ENCODE results near the gene RASAL1. TPM values are rescaled to one million over a fixed set of nuclear protein-coding genes. Genes with fewer than 3 reads are reported as not detected.

Gene RASAL1
- total RNA-seq, 1 donor from 2014 or later = not detected

DNA sequence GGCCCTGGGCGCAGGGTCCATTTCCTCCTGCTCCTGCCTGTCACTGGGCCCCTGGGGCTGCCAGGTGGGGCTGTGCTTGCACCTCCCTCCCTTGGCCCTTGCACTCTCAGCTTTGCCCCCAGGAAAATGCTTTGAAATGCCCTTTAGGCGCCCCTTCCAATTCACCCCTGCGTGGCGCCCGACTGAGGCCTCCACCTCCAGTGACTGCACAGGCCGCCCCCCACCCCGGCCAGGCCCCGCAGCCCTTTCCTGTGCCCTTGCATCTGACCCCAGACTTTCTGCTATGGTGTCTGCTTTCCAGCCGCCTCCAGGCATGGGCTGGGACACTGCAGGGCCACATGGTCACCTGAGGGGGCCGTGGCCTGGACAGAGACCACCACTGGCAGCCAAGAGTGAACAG, 32.3 kb upstream of the RASAL1 start:
- peaks cover 2% of the 10 kb centered on the region for H3K4me1 Mint-ChIP-seq (ENCODE audit: low read depth, unreplicated experiment)
- H3K27me3 Mint-ChIP-seq (ENCODE audit: unreplicated experiment) = no peaks in the 10 kb centered on the region
- TF ChIP-seq, protein P1, sequence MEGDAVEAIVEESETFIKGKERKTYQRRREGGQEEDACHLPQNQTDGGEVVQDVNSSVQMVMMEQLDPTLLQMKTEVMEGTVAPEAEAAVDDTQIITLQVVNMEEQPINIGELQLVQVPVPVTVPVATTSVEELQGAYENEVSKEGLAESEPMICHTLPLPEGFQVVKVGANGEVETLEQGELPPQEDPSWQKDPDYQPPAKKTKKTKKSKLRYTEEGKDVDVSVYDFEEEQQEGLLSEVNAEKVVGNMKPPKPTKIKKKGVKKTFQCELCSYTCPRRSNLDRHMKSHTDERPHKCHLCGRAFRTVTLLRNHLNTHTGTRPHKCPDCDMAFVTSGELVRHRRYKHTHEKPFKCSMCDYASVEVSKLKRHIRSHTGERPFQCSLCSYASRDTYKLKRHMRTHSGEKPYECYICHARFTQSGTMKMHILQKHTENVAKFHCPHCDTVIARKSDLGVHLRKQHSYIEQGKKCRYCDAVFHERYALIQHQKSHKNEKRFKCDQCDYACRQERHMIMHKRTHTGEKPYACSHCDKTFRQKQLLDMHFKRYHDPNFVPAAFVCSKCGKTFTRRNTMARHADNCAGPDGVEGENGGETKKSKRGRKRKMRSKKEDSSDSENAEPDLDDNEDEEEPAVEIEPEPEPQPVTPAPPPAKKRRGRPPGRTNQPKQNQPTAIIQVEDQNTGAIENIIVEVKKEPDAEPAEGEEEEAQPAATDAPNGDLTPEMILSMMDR (IDR thresholded peaks at IDR 0.05; ENCODE audit: partially characterized antibody, unreplicated experiment) = no peak
- no peak for DNase-seq
- H3K36me3 Mint-ChIP-seq (ENCODE audit: unreplicated experiment) = no peaks in the 10 kb centered on the region
- no peak overlapping the region for H3K27ac Mint-ChIP-seq (ENCODE audit: unreplicated experiment)
- no peak overlapping the region for H3K4me3 Mint-ChIP-seq (ENCODE audit: unreplicated experiment)
- peaks cover 3% of the 10 kb centered on the region for H3K9me3 Mint-ChIP-seq (ENCODE audit: unreplicated experiment)

GRCh38 chr12:113165521-113166450, 30.2 kb upstream of the RASAL1 start:
- DNase-seq = no peak
- H3K27me3 Mint-ChIP-seq (ENCODE audit: unreplicated experiment) = peaks cover 1% of the 10 kb centered on the region
- H3K4me3 Mint-ChIP-seq (ENCODE audit: unreplicated experiment) = no peak overlapping the region
- H3K27ac Mint-ChIP-seq (ENCODE audit: unreplicated experiment) = no peak overlapping the region
- TF ChIP-seq, protein P1 (IDR thresholded peaks at IDR 0.05; ENCODE audit: partially characterized antibody, unreplicated experiment) = no peak
- H3K9me3 Mint-ChIP-seq (ENCODE audit: unreplicated experiment) = peaks cover 3% of the 10 kb centered on the region
- peaks cover 8% of the 10 kb centered on the region for H3K4me1 Mint-ChIP-seq (ENCODE audit: low read depth, unreplicated experiment)
- H3K36me3 Mint-ChIP-seq (ENCODE audit: unreplicated experiment) = no peaks in the 10 kb centered on the region

GRCh38 chr12:113164014-113164413, 28.5 kb upstream of the RASAL1 start:
- no peak for DNase-seq
- peaks cover 14% of the 10 kb centered on the region for H3K4me1 Mint-ChIP-seq (ENCODE audit: low read depth, unreplicated experiment)
- peaks cover 1% of the 10 kb centered on the region for H3K27me3 Mint-ChIP-seq (ENCODE audit: unreplicated experiment)
- no peaks in the 10 kb centered on the region for H3K36me3 Mint-ChIP-seq (ENCODE audit: unreplicated experiment)
- TF ChIP-seq, protein P1 (IDR thresholded peaks at IDR 0.05; ENCODE audit: partially characterized antibody, unreplicated experiment) = no peak
- no peak overlapping the region for H3K4me3 Mint-ChIP-seq (ENCODE audit: unreplicated experiment)
- peaks cover 3% of the 10 kb centered on the region for H3K9me3 Mint-ChIP-seq (ENCODE audit: unreplicated experiment)
- no peak overlapping the region for H3K27ac Mint-ChIP-seq (ENCODE audit: unreplicated experiment)

DNA sequence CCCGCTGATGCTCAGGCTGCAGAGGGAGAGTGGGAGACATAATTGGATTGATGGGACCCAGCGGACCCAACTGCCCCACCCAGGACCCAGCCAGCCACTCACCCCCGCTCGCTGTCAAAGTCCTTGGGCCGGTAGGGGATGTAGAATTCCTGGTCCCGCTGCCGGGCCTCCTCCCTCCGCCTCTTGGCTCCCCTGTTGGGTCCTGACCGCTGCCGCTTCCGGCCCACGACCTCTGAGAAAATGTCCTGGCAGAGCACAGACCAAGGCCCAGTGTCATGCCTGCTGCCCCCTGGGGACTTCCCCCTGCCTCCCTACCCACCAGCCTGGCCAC, 27.4 kb upstream of the RASAL1 start:
- DNase-seq = no peak
- H3K4me1 Mint-ChIP-seq (ENCODE audit: low read depth, unreplicated experiment) = peaks cover 14% of the 10 kb centered on the region
- no peaks in the 10 kb centered on the region for H3K36me3 Mint-ChIP-seq (ENCODE audit: unreplicated experiment)
- TF ChIP-seq, protein P1 (IDR thresholded peaks at IDR 0.05; ENCODE audit: partially characterized antibody, unreplicated experiment) = no peak
- H3K27me3 Mint-ChIP-seq (ENCODE audit: unreplicated experiment) = peaks cover 1% of the 10 kb centered on the region
- H3K27ac Mint-ChIP-seq (ENCODE audit: unreplicated experiment) = no peak overlapping the region
- H3K4me3 Mint-ChIP-seq (ENCODE audit: unreplicated experiment) = no peak overlapping the region
- peaks cover 3% of the 10 kb centered on the region for H3K9me3 Mint-ChIP-seq (ENCODE audit: unreplicated experiment)
